HepG2 (cell line): ENCODE results near the gene RAB3D.

Experiments
- CENPT ChIP-seq: sonication (generic); formaldehyde crosslinking; IDR thresholded peaks from 2 replicates; pipeline ENCODE4 v1.8.0; 2022; ENCODE audit warnings: low read depth, mild to moderate bottlenecking, moderate library complexity, missing genetic modification reagents
- CTCF ChIP-seq: sonication (generic); formaldehyde crosslinking; IDR thresholded peaks from 2 replicates; pipeline ENCODE4 v1.5.0; 2020; ENCODE audit warnings: mild to moderate bottlenecking, missing genetic modification reagents, moderate library complexity
- DPF2 ChIP-seq: sonication (generic); formaldehyde crosslinking; IDR thresholded peaks from 2 replicates; pipeline ENCODE4 v1.4.0; 2020; ENCODE audit warnings: mild to moderate bottlenecking, low read depth, missing genetic modification reagents, borderline replicate concordance
- FOXK2 ChIP-seq: fragments of 450-650 bp; IDR thresholded peaks from 2 replicates; pipeline ENCODE4 v1.6.1; 2016
- JUN ChIP-seq: sonication (generic); formaldehyde crosslinking; IDR thresholded peaks from 2 replicates; pipeline ENCODE4 v1.4.0; 2020; ENCODE audit warnings: mild to moderate bottlenecking, missing genetic modification reagents
- PHF8 ChIP-seq: sonication (generic); formaldehyde crosslinking; IDR thresholded peaks from 2 replicates; pipeline ENCODE4 v1.5.0; 2020; ENCODE audit warnings: missing genetic modification reagents
- SMARCE1 ChIP-seq: fragments of 450-650 bp; IDR thresholded peaks from 2 replicates; pipeline ENCODE4 v1.6.1; 2017; ENCODE audit warnings: borderline replicate concordance
- SYNCRIP ChIP-seq: fragments of 200-400 bp; formaldehyde crosslinking; IDR thresholded peaks from 2 replicates; pipeline ENCODE4 v1.6.1; 2018; ENCODE audit warnings: mild to moderate bottlenecking, low read depth, low read length; ENCODE audit not compliant: insufficient read depth
- TBP ChIP-seq: sonication (generic); formaldehyde crosslinking; IDR thresholded peaks from 2 replicates; pipeline ENCODE4 v1.5.0; 2020; ENCODE audit warnings: missing genetic modification reagents
- ZFX ChIP-seq: sonication (generic); formaldehyde crosslinking; IDR thresholded peaks from 2 replicates; pipeline ENCODE4 v1.4.0; 2020; ENCODE audit warnings: mild to moderate bottlenecking, low read depth, missing genetic modification reagents, moderate library complexity
- ZNF121 ChIP-seq: sonication (generic); formaldehyde crosslinking; IDR thresholded peaks from 2 replicates; pipeline ENCODE4 v1.5.0; 2020; ENCODE audit warnings: mild to moderate bottlenecking, missing genetic modification reagents
- ZNF280D ChIP-seq: sonication (generic); formaldehyde crosslinking; IDR thresholded peaks from 2 replicates; pipeline ENCODE4 v1.5.1; 2020; ENCODE audit warnings: mild to moderate bottlenecking, missing genetic modification reagents
- ZZZ3 ChIP-seq: sonication (generic); formaldehyde crosslinking; IDR thresholded peaks from 2 replicates; pipeline ENCODE4 v1.4.0; 2020; ENCODE audit warnings: missing genetic modification reagents, mild to moderate bottlenecking, borderline replicate concordance
- TF ChIP-seq, protein P1 (sequence below): sonication (generic); formaldehyde crosslinking; IDR thresholded peaks from 2 replicates; pipeline ENCODE4 v1.8.0; 2022; ENCODE audit warnings: missing genetic modification reagents, mild to moderate bottlenecking, borderline replicate concordance

- TF ChIP-seq FOXK2 (no peak), CENPT (no peak), PHF8 (no peak), JUN (CRISPR knock-in tag) (no peak), SMARCE1 (no peak), CTCF (CRISPR knock-in tag) (no peak), TBP (no peak), ZNF121 (CRISPR knock-in tag) (no peak), ZZZ3 (CRISPR knock-in tag) (no peak), DPF2 (CRISPR knock-in tag) (no peak), SYNCRIP (no peak), ZFX (CRISPR knock-in tag) (no peak), ZNF280D (CRISPR knock-in tag) (no peak)
- TF ChIP-seq, protein P1, sequence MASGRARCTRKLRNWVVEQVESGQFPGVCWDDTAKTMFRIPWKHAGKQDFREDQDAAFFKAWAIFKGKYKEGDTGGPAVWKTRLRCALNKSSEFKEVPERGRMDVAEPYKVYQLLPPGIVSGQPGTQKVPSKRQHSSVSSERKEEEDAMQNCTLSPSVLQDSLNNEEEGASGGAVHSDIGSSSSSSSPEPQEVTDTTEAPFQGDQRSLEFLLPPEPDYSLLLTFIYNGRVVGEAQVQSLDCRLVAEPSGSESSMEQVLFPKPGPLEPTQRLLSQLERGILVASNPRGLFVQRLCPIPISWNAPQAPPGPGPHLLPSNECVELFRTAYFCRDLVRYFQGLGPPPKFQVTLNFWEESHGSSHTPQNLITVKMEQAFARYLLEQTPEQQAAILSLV (CRISPR knock-in tag) = no peak
Observed at GRCh38 chr19:11367528-11367927, 28.1 kb upstream of the RAB3D start.
